HG03342 (cell line): ENCODE measurements around the gene RGS12.

ENCODE experiments used
- ATAC-seq: cut with Tn5 transposase; IDR thresholded peaks from one replicate; pipeline ENCODE4 v1.9.1; 2021; ENCODE audit warnings: mild to moderate bottlenecking, moderate library complexity; ENCODE audit not compliant: unreplicated experiment

Gene RGS12

DNA sequence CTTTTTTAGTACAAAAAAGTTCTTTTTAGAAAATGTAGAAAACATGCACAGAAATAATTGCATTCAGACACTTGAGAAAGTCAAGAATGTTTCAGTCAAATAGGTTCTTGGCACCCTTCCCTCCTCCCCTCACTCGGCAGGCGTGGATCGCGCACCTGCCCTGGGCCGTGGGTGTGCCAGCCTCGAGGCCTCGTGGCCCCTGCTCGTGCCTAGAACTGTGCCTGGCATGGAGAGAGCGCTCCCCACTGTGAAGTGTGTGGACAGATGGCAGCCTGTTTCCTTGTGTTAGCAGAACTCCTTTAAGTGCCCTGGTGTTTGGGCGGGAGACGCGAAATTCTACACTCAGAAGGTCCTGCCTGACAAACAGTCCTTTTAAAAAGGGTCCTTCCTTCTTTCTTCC lies 14.7 kb downstream of the RGS12 start:
- ATAC-seq: no peak

DNA sequence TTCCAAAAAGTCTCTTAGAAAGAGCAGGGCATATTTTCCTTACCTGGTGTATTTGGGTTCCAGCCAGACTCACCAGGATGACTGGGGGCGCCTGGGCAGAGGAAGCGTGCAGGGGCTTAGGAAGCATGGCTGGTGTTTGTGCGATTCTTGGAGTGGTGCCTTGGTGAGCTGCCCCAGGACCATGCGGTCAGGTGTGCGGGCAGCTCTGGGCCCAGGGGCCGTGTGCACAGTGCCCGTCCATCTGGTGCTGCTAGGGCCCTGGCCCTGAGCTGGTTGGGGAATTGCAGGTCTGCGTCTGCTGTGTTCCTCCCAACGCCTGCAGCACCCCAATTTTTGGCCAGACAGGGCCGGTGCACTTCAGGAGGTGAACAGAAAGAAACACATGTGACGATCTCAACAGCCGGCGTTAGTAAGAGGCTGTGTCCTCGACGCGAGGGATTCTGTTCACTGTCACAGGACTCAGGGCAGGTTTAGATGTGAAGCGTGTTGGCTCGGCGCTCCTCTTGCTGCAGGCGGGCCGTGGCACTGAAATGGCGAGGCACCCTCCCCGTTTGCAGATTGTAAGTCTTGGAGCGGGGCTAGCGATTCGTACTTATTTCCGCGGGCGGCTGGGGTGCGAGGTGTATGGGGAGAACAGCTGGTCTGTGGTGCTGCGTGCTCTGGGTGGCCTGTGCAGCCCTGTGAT lies 15.2 kb downstream of the RGS12 start:
- no peak for ATAC-seq

DNA sequence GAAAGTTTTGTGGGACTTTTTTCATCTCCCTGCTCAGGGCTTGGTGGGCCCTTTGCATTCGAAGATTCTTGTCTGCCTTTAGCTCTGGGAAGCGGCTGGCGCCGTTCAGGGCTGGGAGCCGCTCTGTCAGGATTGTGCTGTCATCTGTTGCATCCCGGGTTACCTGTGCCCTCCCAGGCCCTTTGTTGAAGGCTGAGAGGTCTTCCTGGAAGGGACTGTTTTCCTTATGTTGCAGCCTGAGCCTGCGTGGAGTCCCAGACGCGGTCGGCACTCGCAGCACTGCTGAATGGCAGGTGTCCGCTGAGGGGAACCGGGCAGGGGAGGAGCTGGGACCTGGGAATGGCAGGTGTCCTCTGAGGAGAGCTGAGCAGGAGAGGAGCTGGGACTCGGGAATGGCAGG lies 15.9 kb downstream of the RGS12 start:
- no peak for ATAC-seq

DNA sequence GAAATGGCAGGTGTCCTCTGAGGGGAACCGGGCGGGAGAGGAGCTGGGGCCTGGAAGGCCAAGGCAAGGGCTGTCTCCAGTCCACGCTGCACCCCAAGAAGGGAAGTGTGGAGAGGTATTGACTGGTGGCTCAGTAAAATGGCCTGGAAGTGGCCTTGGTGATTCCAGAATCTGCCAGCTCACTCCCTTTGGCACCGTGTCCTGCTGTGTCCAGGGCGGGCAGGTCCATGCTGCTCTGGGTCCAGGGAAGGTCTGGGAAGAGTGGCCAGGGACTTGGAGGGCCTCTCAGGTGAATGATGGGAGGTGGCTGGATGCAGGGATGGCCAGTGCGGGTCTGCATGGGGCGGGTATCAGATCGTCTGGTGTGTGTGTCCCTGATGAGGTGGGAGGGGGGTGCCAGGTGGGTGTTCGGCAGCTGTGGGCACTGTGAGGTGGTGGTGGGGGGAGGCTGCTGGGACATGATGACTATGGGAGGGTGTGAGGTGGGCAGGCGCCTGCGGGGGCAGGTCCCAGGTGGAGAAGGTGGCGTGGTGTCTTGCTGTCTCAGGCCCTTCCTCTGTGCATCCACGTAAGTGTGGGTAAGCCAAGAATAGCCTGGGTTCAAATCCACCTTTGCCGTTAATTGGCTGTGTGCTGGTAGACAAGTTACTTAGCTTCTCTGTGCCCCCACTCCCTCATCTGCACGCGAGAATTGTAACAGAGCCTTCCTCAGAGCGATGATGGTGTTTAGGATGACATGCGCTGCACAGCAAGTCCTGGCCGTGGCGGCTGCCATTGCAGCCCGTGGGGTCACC lies 17.7 kb downstream of the RGS12 start:
- ATAC-seq: no peak

DNA sequence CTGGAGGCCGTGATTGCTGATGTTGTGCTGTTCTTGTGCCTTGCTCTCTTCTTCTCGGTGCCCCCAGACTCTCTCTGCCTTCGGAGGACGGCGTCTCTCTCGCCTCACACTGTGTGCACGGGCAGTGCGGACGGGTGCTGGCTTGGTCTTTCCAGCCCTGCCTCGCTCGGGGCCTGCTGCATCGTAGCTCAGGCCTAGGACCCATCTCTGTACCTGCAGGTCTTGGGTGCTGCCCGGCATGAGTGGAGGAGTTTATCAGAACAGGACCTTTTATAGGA lies 18.2 kb downstream of the RGS12 start:
- ATAC-seq: no peak

DNA sequence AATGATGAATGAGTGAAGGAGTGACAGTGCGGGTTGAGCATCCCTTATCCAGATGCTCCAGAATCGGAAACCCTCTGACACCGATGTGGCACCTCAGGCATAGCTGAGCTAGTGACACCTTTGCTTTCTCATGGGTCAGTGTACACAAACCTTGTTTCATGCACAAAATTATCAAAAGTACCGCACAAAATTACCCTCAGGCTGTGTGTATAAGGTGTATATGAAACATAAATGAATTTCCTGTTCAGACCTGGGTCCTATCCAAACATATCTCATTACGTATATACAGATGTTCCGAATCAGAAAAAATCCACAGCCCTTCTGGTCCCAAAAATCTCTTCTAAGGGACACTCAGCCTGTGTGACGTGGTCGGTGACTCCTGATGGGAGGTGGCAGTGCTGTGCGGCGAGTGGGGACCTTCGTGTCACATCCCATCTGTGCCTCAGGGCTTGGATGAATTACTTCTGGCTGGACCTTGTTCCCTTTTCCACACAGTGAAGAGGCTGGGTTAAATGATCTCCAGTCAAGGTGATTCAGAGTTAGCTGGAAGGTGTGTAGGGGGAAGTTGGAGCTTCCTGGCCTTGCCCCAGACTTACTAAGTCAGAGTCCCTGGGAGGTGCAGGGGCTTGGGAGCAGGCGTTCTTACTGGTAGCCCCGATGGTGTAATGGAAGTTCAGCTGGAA lies 18.8 kb downstream of the RGS12 start:
- ATAC-seq: no peak

DNA sequence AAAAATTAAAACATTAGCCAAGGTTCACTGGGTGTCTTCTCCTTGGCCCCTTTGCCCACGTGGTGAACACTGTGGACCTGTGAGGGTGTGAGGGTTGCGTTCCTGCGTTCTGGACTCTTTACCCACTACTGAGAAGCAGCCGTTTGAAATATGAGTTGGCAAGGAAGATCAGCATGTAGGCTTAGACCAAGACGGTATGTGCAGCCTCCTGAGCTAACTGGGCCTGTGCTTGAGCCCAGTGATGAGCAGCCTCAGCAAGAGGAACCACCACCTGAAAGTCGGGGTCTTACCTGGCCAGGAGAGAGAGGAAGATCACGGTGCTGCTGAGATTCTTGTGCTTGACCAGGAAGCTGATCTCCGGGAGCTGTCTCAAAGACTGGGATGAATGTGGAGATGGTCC lies 19.5 kb downstream of the RGS12 start:
- ATAC-seq: no peak

DNA sequence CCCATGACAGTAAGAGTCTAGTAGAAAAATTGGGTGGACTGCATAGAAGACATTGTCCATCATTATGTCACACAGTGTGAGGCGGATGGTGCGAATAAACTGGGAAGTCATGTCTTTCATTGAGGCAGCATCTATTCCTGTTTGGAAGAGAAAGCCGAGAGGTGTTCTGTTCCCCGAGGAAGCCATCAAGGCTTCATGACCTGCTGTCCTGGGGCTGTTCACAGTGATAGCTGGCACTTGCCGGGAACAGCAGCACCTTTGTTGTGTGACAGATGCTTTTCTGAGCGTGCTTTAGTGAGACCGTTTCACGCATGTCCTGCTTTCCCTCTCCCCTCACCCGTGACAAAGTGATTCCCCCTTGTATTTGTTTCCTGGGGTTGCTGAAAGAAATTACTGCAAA lies 20.3 kb downstream of the RGS12 start:
- no peak for ATAC-seq

DNA sequence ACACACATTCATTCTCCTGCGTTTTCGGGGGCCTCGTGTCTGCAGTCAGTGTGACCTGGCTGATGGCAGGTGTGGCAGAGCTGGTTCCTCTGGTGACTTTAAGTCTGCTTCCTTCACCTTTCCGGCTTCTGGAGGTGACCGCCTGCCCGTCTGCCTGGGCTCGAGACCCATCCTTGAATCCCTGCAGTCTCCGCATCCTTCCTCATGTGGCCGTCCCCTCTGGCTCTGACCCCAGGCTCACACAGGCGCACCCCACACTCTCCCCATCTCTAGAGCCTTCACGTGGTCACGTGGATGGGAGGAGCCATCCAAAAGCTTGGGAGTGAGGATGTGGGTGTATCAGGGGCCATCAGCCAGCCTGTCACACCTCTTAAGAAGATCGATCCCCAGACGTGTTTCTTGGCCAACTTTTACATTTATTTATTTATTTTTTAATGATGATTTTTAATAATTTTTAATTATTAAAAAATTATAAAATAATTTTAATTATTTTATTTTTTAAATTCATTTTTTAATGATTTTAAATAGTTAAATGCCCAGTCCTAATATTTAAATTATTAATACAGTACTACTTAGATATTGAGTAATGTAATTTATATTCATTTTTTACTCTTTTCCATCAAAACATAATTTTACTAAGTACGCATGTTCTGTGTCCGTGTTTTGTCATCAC lies 20.9 kb downstream of the RGS12 start:
- no peak for ATAC-seq

DNA sequence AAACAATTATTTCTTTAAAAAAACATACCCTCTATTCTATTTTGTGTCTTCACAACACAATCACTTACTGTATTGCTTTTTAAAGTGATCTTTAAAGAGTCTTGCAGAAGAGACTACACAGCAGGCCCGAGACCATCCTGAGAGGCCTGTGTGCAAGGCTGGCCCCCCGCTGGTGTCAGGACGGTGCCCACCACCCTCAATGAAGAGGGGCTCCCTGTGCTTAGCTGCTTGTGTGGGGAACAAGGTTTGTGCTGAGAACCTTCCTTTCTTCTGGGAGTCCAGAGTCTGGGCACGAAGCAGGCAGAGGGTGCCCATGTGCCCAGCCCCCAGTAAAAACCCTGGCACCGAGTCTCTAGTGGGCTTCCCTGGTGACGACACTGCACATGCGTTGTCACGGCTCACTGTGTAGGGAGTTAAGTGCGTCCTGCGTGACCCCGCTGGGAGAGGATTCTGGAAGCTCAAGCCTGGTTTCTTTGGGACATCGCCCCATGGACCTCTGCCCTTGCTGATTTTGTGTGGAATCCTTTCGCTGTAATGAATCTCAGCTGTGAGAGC lies 22.0 kb downstream of the RGS12 start:
- ATAC-seq: no peak

DNA sequence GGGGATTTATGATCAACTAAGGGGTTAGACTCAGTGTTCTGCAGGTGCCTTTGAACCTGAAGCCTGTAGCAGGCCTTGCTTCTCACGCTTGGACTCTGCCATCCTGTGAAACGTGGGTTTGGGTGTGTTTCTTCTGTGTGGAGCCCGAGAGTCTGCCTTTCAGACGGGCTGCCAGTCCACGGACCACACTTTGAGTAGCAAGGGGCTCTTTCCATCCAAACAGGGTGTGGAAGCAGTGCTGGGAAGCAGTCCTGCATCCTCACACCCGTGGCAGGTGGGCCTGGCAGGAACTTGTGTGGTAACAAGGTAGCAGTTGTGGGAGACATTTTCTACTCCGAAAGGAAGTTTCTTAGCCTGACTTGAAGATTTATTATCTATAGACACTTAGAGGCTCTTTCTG lies 22.7 kb downstream of the RGS12 start:
- no peak for ATAC-seq

DNA sequence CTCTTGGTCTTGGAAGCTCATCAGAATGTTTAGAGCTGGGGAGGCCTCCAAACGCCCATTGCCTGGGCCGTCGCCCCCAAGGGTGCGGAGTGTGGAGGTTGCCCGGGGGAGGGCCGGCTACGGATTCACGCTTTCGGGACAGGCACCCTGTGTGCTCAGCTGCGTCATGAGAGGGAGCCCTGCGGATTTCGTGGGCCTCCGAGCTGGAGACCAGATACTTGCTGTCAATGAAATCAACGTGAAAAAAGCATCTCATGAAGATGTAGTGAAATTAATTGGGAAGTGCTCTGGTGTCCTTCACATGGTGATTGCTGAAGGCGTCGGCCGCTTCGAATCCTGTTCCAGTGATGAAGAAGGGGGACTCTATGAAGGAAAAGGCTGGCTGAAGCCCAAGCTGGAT lies 23.3 kb downstream of the RGS12 start:
- no peak for ATAC-seq

DNA sequence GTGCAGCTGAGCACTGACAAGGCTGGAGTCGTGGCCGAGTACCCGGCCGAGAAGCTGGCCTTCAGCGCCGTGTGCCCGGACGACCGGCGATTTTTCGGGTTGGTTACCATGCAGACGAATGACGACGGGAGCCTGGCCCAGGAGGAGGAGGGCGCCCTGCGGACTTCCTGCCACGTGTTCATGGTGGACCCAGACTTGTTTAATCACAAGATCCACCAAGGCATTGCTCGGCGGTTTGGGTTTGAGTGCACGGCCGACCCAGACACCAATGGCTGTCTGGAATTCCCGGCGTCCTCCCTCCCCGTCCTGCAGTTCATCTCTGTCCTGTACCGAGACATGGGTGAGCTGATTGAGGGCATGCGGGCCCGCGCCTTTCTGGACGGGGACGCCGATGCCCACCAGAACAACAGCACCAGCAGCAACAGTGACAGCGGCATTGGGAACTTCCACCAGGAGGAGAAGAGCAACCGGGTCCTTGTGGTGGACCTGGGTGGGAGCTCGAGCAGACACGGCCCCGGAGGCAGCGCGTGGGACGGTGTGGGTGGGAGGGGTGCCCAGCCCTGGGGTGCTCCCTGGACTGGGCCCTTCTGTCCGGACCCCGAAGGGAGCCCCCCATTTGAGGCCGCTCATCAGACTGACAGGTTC lies 24.3 kb downstream of the RGS12 start:
- no peak for ATAC-seq

DNA sequence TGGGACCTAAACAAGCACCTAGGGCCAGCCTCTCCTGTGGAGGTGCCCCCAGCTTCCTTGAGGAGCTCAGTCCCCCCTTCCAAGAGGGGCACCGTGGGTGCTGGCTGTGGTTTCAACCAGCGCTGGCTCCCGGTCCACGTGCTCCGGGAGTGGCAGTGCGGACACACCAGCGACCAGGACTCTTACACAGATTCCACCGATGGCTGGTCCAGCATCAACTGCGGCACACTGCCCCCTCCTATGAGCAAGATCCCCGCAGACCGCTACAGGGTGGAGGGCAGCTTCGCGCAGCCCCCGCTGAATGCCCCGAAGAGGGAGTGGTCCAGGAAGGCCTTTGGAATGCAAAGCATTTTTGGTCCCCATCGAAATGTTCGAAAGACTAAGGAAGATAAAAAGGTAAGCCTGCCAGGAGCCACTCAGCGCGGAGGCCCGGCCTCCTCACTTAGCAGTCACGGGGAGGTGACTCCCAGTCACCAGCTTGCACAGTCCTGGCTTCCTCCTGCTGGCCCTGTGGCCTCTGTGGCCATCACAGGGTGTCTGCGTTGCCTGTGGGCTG lies 24.9 kb downstream of the RGS12 start:
- no peak for ATAC-seq

DNA sequence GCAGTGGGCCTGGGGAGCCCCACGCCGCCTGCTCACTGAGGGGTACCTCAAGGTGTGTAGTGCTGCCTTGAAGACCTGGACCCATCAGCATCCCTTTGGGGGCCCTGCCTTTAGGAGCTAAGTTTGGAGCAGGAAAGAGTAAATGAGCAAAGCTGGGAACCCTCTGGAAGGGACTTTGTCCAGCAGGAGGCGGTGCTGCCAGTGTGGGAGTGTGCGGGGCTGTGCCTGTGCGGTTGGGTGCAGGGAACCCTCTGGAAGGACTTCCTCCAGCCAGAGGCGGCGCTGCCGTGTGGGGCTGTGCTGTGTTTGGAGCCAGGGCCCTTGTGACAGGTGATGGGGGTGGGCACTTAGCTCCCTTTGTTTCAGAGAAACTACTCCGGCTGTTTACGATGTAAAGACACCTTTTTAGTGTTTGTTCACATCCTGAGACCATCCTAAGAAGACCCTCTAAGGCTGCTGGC lies 25.8 kb downstream of the RGS12 start:
- no peak for ATAC-seq

DNA sequence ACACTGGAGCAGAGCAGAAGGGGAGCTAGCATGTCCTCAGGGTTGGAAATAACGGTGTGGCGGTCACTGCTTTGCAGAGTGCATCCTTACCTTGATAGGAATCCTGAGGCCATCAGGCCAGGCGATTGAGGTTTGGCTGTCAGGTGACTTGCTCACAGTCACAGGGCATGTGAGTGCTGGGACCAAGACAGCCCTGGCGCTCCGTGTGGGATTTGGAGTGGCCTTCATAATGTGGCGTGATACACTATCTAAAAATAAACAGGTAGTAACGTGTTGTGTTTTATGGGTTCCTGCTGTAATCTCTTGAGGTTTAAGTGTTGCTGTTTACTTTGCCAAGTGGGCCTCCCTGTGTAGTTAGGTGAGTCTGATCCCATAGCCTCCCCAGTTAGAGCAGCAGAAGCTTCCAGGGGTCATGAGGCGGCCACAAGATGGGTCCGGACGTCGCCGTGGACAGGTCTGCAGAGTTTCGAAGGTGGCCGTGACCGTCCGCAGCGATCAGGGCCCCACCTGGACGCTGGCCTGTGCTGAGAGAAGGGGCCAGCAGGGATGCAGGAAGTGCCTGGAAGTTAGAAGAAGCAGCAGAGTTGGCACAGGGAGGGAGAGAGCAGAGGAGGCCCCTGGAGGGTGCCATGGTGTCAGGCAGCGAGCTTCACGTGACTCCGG lies 27.7 kb downstream of the RGS12 start:
- no peak for ATAC-seq

DNA sequence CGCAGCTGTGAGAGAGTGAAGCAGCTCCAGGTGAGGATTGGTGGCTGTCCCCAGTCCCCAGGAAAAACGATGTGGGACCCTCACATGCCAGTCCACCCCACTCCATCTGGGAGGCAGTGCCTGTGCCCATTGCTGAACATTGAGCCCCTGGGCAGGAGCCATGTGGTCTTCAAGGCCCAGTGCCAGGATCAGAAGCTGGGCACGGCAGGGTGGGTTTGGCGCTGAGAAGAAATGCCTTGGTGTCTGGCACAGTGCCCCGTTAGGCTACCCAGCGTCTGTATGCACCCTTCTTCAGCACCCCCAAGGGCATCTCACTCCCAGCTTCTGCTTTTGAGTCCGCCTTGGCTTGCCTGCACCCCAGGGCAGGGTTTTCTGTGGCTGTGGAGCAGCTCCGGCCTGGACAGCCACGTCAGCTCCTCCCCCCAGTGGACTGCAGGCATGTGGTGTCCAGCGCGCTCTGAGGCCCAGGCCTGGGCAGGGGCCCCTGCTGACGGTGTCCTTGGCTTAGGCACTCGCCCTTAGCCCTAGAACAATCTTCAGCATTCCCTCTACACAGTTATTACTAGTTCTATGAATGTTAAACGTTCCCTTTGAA lies 28.6 kb downstream of the RGS12 start:
- ATAC-seq: no peak

DNA sequence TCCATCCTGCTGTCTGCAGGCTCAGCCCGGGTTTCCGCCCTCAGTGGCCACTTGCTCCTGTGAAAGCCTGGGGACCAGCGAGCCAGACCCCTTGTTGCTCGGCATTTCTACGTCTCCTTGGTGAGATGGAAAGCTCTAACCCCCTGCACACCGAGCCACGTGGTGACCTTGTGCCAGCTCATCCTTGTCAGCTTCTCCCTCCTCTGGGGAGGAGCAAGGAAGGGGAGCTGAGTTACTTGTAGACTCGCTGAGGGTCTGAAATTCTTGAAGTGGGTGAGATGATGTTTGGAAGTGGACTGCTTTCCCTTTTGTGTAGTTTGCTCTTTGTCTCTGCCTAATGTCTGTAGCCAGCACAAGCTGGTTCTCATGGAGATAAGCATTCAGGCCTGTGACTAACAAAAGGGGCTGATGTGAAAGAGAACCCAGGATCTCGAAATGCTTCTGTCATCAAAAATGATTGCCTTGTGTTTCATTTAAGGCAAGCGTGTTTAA lies 29.3 kb downstream of the RGS12 start:
- no peak for ATAC-seq

DNA sequence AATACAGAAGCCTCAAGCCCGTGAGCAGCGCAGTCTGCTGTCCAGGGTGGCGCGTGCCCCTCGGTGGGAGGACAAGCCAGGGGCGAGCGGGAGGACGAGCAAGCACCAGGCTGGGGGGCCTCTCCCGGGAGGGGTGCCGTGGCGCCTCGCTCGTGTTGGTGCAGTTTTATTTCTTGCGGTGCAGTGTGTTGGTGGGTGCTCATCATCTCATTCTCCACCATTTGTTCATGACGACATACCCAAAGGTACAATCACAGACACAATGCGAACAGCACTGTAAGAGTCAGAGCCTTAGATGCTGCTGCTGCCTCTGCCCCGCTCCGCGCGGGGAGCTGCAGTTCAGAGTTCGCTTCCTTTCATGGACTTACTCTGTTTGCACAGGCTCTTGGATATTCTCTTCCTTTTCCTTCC lies 30.3 kb downstream of the RGS12 start:
- no peak for ATAC-seq
